Activated effector memory CD4-positive, alpha-beta T cell treated with anti-CD3 and anti-CD28 coated beads, Interleukin-2, amount 50 U/mL, for 16 hours (primary cell): Measurements from ENCODE around the gene TMEM91.
"Not testable (repeated sequence)": the region's sequence is repeated elsewhere in the genome, so short reads cannot be mapped to it uniquely, and the experiment has no call there.

Experiments used
- DNase-seq: peaks from one replicate; pipeline ENCODE4 v3.0.0-alpha.2; 2020

Gene TMEM91

GRCh38 chr19:41376241-41376997 is at the start of gene TMEM91:
TSS of gene TMEM91 (plus strand) at chr19:41376533. CDS start at chr19:41378310, 1,777 bp downstream.
- peak; percentile 67 for DNase-seq

- DNase-seq = no peak
Measured at GRCh38 chr19:41327076-41327575, 49.2 kb upstream of the TMEM91 start.

GRCh38 chr19:41327576-41328156 is 48.7 kb upstream of the TMEM91 start:
- DNase-seq = peak; percentile 95

GRCh38 chr19:41328157-41328841 is 48.0 kb upstream of the TMEM91 start:
- no peak for DNase-seq

- DNase-seq = no peak
Measured at GRCh38 chr19:41328842-41329225, 47.5 kb upstream of the TMEM91 start.

GRCh38 chr19:41330481-41330880 is 45.9 kb upstream of the TMEM91 start:
- DNase-seq = no peak

- no peak for DNase-seq
Measured at GRCh38 chr19:41330946-41331678, 45.2 kb upstream of the TMEM91 start.

- no peak for DNase-seq
Measured at GRCh38 chr19:41332000-41332399, 44.3 kb upstream of the TMEM91 start.

GRCh38 chr19:41332468-41332867 is 43.9 kb upstream of the TMEM91 start:
- DNase-seq = no peak

GRCh38 chr19:41334793-41335192 is 41.5 kb upstream of the TMEM91 start:
- no peak for DNase-seq

- no peak for DNase-seq
Measured at GRCh38 chr19:41335467-41335866, 40.9 kb upstream of the TMEM91 start.

- no peak for DNase-seq
Measured at GRCh38 chr19:41339936-41340335, 36.4 kb upstream of the TMEM91 start.

GRCh38 chr19:41341669-41342490 is 34.5 kb upstream of the TMEM91 start:
- DNase-seq = peak; percentile 67

GRCh38 chr19:41344162-41344561 is 32.2 kb upstream of the TMEM91 start:
- no peak for DNase-seq

GRCh38 chr19:41346916-41347315 is 29.4 kb upstream of the TMEM91 start:
- DNase-seq = not testable (repeated sequence)

- DNase-seq = no peak
Measured at GRCh38 chr19:41350735-41351338, 25.5 kb upstream of the TMEM91 start.

- DNase-seq = peak; percentile 95
Measured at GRCh38 chr19:41351339-41352245, 24.7 kb upstream of the TMEM91 start.

GRCh38 chr19:41352279-41352608 is 24.1 kb upstream of the TMEM91 start:
- DNase-seq = no peak

- DNase-seq = peak; percentile 93
Measured at GRCh38 chr19:41352609-41353465, 23.5 kb upstream of the TMEM91 start.
